Loucy (cell line): ENCODE measurements around the gene RBM20.

Source experiments
- H2AFZ ChIP-seq: fragments of 200-600 bp; sonication (generic); 2 replicates; pipeline ENCODE4 v1.6.0; 2016; ENCODE audit warnings: antibody characterized with exemption, mild to moderate bottlenecking, low read length, moderate library complexity
- H3F3A ChIP-seq: fragments of 200-600 bp; 2 replicates; pipeline ENCODE4 v1.6.0; 2016; ENCODE audit warnings: antibody characterized with exemption, low read depth, mild to moderate bottlenecking
- H3K27me3 ChIP-seq: fragments of 200-600 bp; sonication (generic); 2 replicates; pipeline ENCODE4 v1.6.1; 2014; ENCODE audit warnings: low read length, mild to moderate bottlenecking; ENCODE audit not compliant: insufficient read depth, poor library complexity, severe bottlenecking
- H3K36me3 ChIP-seq: fragments of 200-600 bp; sonication (generic); 2 replicates; pipeline ENCODE4 v1.6.1; 2016; ENCODE audit warnings: low read length; ENCODE audit not compliant: insufficient read depth
- H3K4me1 ChIP-seq: fragments of 200-600 bp; sonication (generic); 2 replicates; pipeline ENCODE4 v1.5.1; 2014; ENCODE audit warnings: low read length, mild to moderate bottlenecking; ENCODE audit not compliant: insufficient read depth, poor library complexity, severe bottlenecking
- H3K4me2 ChIP-seq: fragments of 200-600 bp; sonication (generic); 2 replicates; pipeline ENCODE4 v1.6.0; 2014; ENCODE audit warnings: antibody characterized with exemption, low read length, low read depth, mild to moderate bottlenecking; ENCODE audit not compliant: poor library complexity, severe bottlenecking
- H3K4me3 ChIP-seq: fragments of 200-600 bp; sonication (generic); 2 replicates; pipeline ENCODE4 v1.5.1; 2014; ENCODE audit warnings: low read length, mild to moderate bottlenecking, mixed read lengths; ENCODE audit not compliant: poor library complexity, severe bottlenecking
- H3K79me2 ChIP-seq: fragments of 200-600 bp; sonication (generic); 2 replicates; pipeline ENCODE4 v1.6.1; 2014; ENCODE audit warnings: low read length; ENCODE audit not compliant: insufficient read depth
- H3K9ac ChIP-seq: fragments of 200-600 bp; sonication (generic); 2 replicates; pipeline ENCODE4 v1.6.0; 2014; ENCODE audit warnings: mild to moderate bottlenecking, low read depth, low read length, moderate library complexity; ENCODE audit not compliant: poor library complexity, severe bottlenecking
- H3K9me2 ChIP-seq: fragments of 200-600 bp; sonication (generic); replicated peaks from 2 replicates; pipeline ENCODE4 v1.6.1; 2016; ENCODE audit warnings: low read depth, low read length, mixed read lengths
- H3K9me3 ChIP-seq: fragments of 200-600 bp; sonication (generic); 2 replicates; pipeline ENCODE4 v1.6.1; 2014; ENCODE audit warnings: mild to moderate bottlenecking, antibody characterized with exemption, low read length, low read depth; ENCODE audit not compliant: insufficient read depth
- H4K20me1 ChIP-seq: fragments of 200-600 bp; sonication (generic); 2 replicates; pipeline ENCODE4 v1.6.0; 2014; ENCODE audit warnings: antibody characterized with exemption, low read length, mild to moderate bottlenecking; ENCODE audit not compliant: insufficient read depth, poor library complexity, severe bottlenecking
- EZH2phosphoT487 ChIP-seq: fragments of 200-600 bp; IDR thresholded peaks from 2 replicates; pipeline ENCODE4 v1.6.1; 2018; ENCODE audit warnings: antibody characterized with exemption, mild to moderate bottlenecking, moderate library complexity, borderline replicate concordance
- TF ChIP-seq, protein P1 (sequence below): fragments of 200-600 bp; sonication (generic); conservative IDR thresholded peaks from 2 replicates; pipeline ENCODE4 v1.5.1; 2014; ENCODE audit warnings: mild to moderate bottlenecking, antibody characterized with exemption, low read length

RBM20 gene

DNA sequence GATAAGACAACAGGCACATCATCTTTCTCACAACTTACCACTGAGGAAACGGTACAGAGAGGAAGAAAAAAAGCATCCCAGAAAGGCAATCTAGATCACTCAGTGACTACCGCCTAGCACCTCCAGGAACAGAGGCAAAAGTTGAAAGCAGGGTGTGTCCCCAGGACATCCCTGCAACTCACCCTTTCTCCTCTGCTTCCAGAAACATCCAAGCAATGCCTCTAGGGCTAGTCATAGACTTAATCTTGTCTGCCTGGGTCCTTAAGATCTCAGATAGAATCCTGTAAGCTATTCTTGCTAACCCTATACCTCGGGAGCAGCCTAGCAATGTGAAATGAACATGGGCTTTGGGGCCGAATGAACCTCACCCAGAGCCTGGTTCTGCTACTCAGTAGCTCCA is 208.8 kb downstream of the RBM20 start:
- Histone ChIP-seq H2AFZ (no peak overlapping the region), H3K4me2 (no peak overlapping the region)

DNA sequence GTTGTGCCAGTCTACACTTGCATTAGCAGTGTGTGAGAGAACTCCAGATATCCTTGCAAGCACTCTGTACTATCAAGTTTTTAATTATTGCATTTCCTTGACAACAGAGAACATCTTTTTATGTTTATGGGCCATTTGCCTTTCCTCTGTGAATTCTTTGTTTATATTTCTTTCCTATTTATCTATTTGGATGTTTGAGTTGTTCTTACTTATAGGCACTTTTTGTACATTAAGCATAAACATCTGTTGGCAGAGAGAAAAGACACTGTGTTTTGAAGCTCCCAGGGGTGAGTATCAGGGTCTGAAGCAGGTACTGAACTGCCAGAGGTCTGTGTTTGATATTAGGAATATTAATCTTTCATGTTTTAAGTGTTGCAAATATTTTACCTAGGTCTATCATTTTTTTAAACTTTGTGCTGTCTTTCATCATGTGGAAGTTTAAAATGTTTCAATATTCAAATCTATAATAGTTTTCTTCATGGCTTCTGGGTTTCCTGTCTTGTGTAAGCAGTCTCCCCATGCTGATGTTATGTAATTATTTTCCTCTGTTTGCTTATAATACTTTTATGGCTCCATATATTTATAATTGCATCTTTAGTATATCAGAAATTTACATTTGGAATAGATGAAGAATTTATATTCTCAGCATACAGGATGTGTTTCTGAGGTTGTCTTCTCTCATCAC is 209.9 kb downstream of the RBM20 start:
- Histone ChIP-seq H3K36me3 (no peaks in the 10 kb centered on the region), H2AFZ (no peak overlapping the region), H3K4me2 (peak overlapping the region; percentile 44), H3K27me3 (no peaks in the 10 kb centered on the region), H3K4me1 (peaks cover 81% of the 10 kb centered on the region), H4K20me1 (no peaks in the 10 kb centered on the region), H3K9ac (no peak overlapping the region), H3K9me2 (no peaks in the 10 kb centered on the region), H3K79me2 (no peaks in the 10 kb centered on the region), H3F3A (peaks cover 20% of the 10 kb centered on the region), H3K4me3 (no peak overlapping the region), H3K9me3 (no peaks in the 10 kb centered on the region)
- TF ChIP-seq, protein P1, sequence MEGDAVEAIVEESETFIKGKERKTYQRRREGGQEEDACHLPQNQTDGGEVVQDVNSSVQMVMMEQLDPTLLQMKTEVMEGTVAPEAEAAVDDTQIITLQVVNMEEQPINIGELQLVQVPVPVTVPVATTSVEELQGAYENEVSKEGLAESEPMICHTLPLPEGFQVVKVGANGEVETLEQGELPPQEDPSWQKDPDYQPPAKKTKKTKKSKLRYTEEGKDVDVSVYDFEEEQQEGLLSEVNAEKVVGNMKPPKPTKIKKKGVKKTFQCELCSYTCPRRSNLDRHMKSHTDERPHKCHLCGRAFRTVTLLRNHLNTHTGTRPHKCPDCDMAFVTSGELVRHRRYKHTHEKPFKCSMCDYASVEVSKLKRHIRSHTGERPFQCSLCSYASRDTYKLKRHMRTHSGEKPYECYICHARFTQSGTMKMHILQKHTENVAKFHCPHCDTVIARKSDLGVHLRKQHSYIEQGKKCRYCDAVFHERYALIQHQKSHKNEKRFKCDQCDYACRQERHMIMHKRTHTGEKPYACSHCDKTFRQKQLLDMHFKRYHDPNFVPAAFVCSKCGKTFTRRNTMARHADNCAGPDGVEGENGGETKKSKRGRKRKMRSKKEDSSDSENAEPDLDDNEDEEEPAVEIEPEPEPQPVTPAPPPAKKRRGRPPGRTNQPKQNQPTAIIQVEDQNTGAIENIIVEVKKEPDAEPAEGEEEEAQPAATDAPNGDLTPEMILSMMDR: no peak
- TF ChIP-seq EZH2phosphoT487: no peak

More for the DNA sequence above, 208.8 kb downstream of the RBM20 start:
- Histone ChIP-seq H3F3A (peaks cover 13% of the 10 kb centered on the region), H3K79me2 (no peaks in the 10 kb centered on the region), H3K4me3 (no peak overlapping the region), H3K36me3 (no peaks in the 10 kb centered on the region), H3K9me3 (no peaks in the 10 kb centered on the region), H3K9me2 (no peaks in the 10 kb centered on the region), H4K20me1 (no peaks in the 10 kb centered on the region), H3K9ac (peak overlapping the region; percentile 25), H3K27me3 (no peaks in the 10 kb centered on the region), H3K4me1 (peaks cover 69% of the 10 kb centered on the region)
- no peak for TF ChIP-seq EZH2phosphoT487
- TF ChIP-seq, protein P1: no peak

DNA sequence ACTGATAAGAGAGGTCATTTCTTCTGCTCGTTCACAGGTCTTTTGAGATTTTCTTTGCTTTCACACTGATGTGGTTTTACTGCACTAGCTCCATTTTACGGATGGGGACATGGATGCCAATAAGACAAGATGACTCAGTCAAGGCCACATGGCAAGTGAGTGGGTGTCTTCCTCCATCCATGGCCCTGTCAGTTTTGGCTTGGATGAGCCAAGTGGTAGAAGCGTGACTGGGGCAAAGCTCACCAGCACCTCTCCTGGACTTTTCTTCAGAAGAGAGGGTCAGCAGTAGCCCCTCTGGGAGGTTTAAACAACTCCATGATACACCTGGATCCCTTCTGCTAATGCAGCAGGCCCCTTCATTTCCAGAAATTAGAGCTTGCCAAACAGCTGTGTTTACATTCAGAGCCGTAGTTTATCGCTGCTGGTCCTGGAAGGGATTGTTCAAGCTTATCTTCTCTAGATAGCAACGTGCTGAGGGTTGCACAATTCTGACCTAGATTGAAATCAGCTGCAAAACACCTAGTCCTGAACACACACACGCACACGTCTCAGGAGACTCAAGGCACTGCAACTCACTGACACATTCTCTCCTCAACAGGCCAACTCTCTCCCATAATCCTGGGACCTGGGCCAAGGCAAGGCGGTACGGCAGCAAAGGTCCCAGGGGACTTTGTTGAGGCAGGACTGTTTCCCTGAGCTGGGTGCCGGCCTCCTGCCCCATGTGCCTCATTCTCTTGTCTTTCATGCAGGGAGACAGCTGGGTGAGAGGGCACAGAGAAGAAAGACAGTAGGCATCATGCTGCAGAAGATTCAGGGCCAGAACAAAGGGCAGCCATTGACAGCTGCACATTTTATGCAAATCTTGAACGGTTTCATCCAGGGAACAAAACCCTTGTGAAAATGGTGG is 213.4 kb downstream of the RBM20 start:
- Histone ChIP-seq H3K4me1 (peaks cover 74% of the 10 kb centered on the region), H3K79me2 (no peaks in the 10 kb centered on the region), H3K9me3 (no peaks in the 10 kb centered on the region), H2AFZ (peak overlapping the region; percentile 56), H3K9me2 (no peaks in the 10 kb centered on the region), H3K4me2 (peak overlapping the region; percentile 78), H4K20me1 (no peaks in the 10 kb centered on the region), H3K36me3 (no peaks in the 10 kb centered on the region), H3K9ac (peak overlapping the region; percentile 71), H3K4me3 (peak overlapping the region; percentile 59), H3F3A (peaks cover 20% of the 10 kb centered on the region), H3K27me3 (no peaks in the 10 kb centered on the region)
- TF ChIP-seq EZH2phosphoT487: no peak
- TF ChIP-seq, protein P1: no peak
